ENCODE measurements around the gene AMPD3. TPM values are rescaled to one million over a fixed set of nuclear protein-coding genes. Genes with fewer than 3 reads are reported as not detected.

AMPD3 gene
- total RNA-seq, 1 donor from 2014 or later, result 12.9 TPM

GRCh38 chr11:10441091-10441490 lies 14.0 kb upstream of the AMPD3 start:
- H3K4me3 Mint-ChIP-seq (ENCODE audit: low read depth), result no peak overlapping the region
- no peaks in the 10 kb centered on the region for H3K36me3 Mint-ChIP-seq (ENCODE audit: insufficient read depth)
- H3K4me1 Mint-ChIP-seq (ENCODE audit: low read depth), result peaks cover 7% of the 10 kb centered on the region
- no peak for TF ChIP-seq CTCF (IDR thresholded peaks at IDR 0.05; ENCODE audit: unreplicated experiment)
- H3K27me3 Mint-ChIP-seq, result no peaks in the 10 kb centered on the region
- no peak for DNase-seq (ENCODE audit: low spot score, unreplicated experiment)
- H3K27ac Mint-ChIP-seq, result no peak overlapping the region
- no peaks in the 10 kb centered on the region for H3K9me3 Mint-ChIP-seq (ENCODE audit: low read depth)

DNA sequence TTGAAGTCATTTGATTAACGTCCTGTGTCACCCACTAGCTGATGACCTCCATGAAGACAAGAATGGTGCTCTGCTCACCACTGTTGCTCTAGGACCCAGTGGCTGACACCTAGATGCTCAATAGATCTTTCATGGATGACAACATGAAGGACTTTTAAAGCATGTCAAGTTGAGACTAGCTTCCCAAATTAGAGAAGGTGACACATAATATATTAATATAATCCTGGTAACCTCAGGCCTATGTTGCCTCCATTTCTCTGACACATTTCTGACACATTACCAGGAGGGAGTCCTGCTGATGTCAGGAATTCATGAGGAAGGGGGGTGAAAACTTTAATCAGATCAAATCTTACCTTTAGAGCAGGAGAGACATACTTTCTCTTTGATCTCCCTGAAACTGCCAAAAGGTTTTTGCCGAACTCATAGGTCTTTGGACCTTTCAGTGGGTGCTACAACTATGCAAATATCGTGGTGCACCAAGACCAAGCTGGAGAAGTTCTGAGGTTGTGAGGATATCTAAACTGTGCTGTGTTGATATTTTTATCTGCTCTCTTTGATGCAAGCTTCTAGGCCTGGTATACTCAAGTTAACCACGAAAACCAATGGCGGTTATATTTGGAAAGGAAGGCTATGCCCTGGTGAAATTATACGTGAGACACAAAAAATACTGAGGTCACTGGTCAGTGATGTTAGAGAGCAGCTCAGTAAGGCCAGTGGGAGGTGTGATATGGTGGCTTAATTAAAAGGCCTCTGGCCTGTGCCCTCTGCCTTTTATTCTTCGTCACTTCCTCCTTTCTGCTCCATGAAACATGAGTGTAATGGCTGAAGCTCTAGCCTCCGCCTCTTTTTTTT lies 13.2 kb upstream of the AMPD3 start:
- no peaks in the 10 kb centered on the region for H3K27me3 Mint-ChIP-seq
- H3K27ac Mint-ChIP-seq, result no peak overlapping the region
- no peak for DNase-seq (ENCODE audit: low spot score, unreplicated experiment)
- H3K9me3 Mint-ChIP-seq (ENCODE audit: low read depth), result no peaks in the 10 kb centered on the region
- no peak overlapping the region for H3K4me3 Mint-ChIP-seq (ENCODE audit: low read depth)
- H3K4me1 Mint-ChIP-seq (ENCODE audit: low read depth), result peaks cover 7% of the 10 kb centered on the region
- H3K36me3 Mint-ChIP-seq (ENCODE audit: insufficient read depth), result no peaks in the 10 kb centered on the region
- TF ChIP-seq CTCF (IDR thresholded peaks at IDR 0.05; ENCODE audit: unreplicated experiment), result no peak

DNA sequence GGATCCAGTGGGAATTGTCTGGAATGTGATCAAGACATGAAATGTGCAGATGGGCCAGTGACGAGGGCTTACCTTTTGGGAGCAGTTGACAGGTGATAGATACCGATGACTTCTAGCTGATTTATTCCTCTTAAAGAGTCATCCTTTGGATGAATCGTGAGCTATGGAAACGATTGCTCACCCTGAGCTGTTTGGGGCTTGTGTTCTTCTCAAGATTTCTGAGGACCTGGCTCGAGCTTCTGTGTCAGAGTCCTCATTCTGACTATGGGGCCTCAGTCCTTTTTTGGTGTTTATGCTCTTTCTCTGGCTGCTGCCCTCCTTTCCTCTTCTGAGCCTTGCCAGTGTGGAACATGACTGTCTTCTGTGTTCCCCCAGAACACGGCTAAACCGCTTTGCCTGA lies 11.9 kb upstream of the AMPD3 start:
- Mint-ChIP-seq H3K27me3 (peaks cover 3% of the 10 kb centered on the region), H3K36me3 (ENCODE audit: insufficient read depth) (no peaks in the 10 kb centered on the region)
- no peak for DNase-seq (ENCODE audit: low spot score, unreplicated experiment)

DNA sequence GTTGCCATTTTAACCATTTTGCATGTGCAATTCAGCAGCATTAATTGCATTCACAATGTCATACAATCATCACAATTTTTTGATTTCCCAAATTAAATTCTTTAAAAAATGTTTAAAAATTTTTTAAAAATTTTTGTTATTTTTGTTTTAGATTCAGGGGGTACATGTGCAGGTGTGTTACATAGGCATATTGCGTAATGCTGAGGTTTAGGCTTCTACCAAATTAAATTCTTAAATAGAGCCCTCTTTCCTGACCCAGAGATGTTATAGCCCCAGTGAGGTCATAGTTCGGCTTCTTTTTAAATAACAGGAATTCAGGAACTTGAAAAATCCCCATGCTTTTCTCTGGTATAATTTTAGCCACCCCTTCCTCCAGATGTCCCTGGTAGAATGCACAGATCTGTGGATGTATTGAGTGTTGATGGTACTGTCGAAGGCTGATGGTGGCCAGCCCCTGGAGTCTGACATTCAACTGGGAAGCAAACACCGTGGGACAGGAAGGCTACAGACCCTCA lies 11.3 kb upstream of the AMPD3 start:
- DNase-seq (ENCODE audit: low spot score, unreplicated experiment), result no peak
- Mint-ChIP-seq H3K36me3 (ENCODE audit: insufficient read depth) (no peaks in the 10 kb centered on the region), H3K27me3 (peaks cover 3% of the 10 kb centered on the region), H3K9me3 (ENCODE audit: low read depth) (no peaks in the 10 kb centered on the region), H3K4me1 (ENCODE audit: low read depth) (peaks cover 7% of the 10 kb centered on the region), H3K27ac (no peak overlapping the region), H3K4me3 (ENCODE audit: low read depth) (no peak overlapping the region)
- no peak for TF ChIP-seq CTCF (IDR thresholded peaks at IDR 0.05; ENCODE audit: unreplicated experiment)

More for the DNA sequence above, 11.9 kb upstream of the AMPD3 start:
- no peak for TF ChIP-seq CTCF (IDR thresholded peaks at IDR 0.05; ENCODE audit: unreplicated experiment)
- no peak overlapping the region for H3K4me3 Mint-ChIP-seq (ENCODE audit: low read depth)
- H3K27ac Mint-ChIP-seq, result no peak overlapping the region
- no peaks in the 10 kb centered on the region for H3K9me3 Mint-ChIP-seq (ENCODE audit: low read depth)
- H3K4me1 Mint-ChIP-seq (ENCODE audit: low read depth), result peaks cover 7% of the 10 kb centered on the region

DNA sequence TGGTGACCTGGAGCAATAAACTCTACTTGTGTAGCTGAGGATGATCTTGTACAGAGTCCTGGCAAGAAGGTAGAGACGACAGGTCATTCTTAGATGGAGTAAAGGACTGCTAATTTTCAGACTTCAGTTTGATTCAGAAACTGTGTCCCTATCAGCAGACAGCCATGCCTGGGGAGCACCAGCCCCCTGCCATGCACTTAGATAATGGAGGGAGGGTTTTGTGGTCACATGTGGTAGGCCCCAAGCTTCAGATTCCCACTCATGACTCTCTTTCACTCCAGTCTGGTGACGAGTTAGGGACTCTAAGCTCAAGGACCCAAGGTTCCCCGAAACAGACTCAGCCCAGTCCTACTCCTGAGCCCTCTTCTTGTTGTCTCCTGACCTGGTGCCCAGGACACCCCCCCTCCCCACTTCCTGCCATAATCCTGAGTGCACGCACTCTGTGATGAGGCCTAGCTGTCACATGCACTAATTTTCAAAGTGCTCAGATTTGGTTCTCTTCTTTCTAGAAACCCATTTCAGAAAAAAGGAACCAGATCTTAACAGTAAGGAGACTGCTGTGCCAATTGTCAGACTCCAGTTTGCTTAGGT lies 10.2 kb upstream of the AMPD3 start:
- peaks cover 3% of the 10 kb centered on the region for H3K27me3 Mint-ChIP-seq
- no peak for DNase-seq (ENCODE audit: low spot score, unreplicated experiment)
- no peak for TF ChIP-seq CTCF (IDR thresholded peaks at IDR 0.05; ENCODE audit: unreplicated experiment)
- H3K9me3 Mint-ChIP-seq (ENCODE audit: low read depth), result no peaks in the 10 kb centered on the region
- no peak overlapping the region for H3K4me3 Mint-ChIP-seq (ENCODE audit: low read depth)
- H3K36me3 Mint-ChIP-seq (ENCODE audit: insufficient read depth), result no peaks in the 10 kb centered on the region
- no peak overlapping the region for H3K27ac Mint-ChIP-seq
- peaks cover 4% of the 10 kb centered on the region for H3K4me1 Mint-ChIP-seq (ENCODE audit: low read depth)

All from progenitor cell of endocrine pancreas (in vitro differentiated cells).